Uterus (tissue), 4 donors: ENCODE results near the gene TDRD10. TPM values are rescaled to one million over a fixed set of nuclear protein-coding genes. Genes with fewer than 3 reads are reported as not detected.
"Not testable (repeated sequence)": the region's sequence is repeated elsewhere in the genome, so short reads cannot be mapped to it uniquely, and the experiment has no call there.

Experiments
- DNase-seq, 2 donors: peaks; one replicate each; pipeline ENCODE4 v3.0.0-alpha.2; 2019 to 2020
- H3K27ac ChIP-seq, 2 donors: fragments of 200-600 bp; sonication (generic); 1 replicate in 1 of 2; 2 replicates in 1 of 2; pipeline ENCODE4 v1.5.1; 2016 to 2018
- H3K27me3 ChIP-seq, 2 donors: fragments of 200-600 bp; sonication (generic); one replicate each; pipeline ENCODE4 v1.5.1; 2018 to 2019; ENCODE audit warnings: control low read depth in 1 of 2
- H3K36me3 ChIP-seq, 2 donors: fragments of 200-600 bp; sonication (generic); one replicate each; pipeline ENCODE4 v1.5.1; 2019; ENCODE audit warnings: control low read depth in 1 of 2
- H3K4me1 ChIP-seq, 2 donors: fragments of 200-600 bp; sonication (generic); one replicate each; pipeline ENCODE4 v1.5.1; 2018 to 2019; ENCODE audit warnings: control low read depth in 1 of 2
- H3K4me3 ChIP-seq, 2 donors: fragments of 200-600 bp; sonication (generic); 1 replicate in 1 of 2; 2 replicates in 1 of 2; pipeline ENCODE4 v1.5.1; 2018 to 2019; ENCODE audit warnings: mild to moderate bottlenecking in 1 of 2
- H3K9me3 ChIP-seq, 2 donors: fragments of 200-600 bp; sonication (generic); one replicate each; pipeline ENCODE4 v1.5.1; 2019; ENCODE audit warnings: control low read depth in 1 of 2
- CTCF ChIP-seq, 4 experiments: fragments of 200-600 bp in 2 of 4; fragments of 450-650 bp in 2 of 4; sonication (generic) in 2 of 4; IDR thresholded peaks; one replicate each; pipeline ENCODE4 v1.5.1; 2016 to 2019; ENCODE audit warnings: antibody characterized with exemption in 4 of 4, mild to moderate bottlenecking in 2 of 4, moderate library complexity in 1 of 4
- POLR2A ChIP-seq, 2 donors: fragments of 450-650 bp; IDR thresholded peaks; one replicate each; pipeline ENCODE4 v1.6.1; 2016; ENCODE audit warnings: antibody characterized with exemption in 2 of 2, mild to moderate bottlenecking in 1 of 2, moderate library complexity in 1 of 2
- intact Hi-C: fragments of 100-400 bp; cut with DNase I; formaldehyde crosslinking; loops from one replicate; pipeline ENCODE4 v1.15.1; 2023; ENCODE audit warnings: low total_unique reads
- total RNA-seq, 4 donors: library from RNA; depleted of rRNA in 3 of 4; stranded (reverse); fragments of >200 nt in 3 of 4; gene quantifications; one replicate each; pipeline versions ENCODE4 v1.1.0 to v1.2.4, GENCODE V29; 2014 to 2023
- donor health status: DM: yes; HTN: yes; CAD: no.

Gene TDRD10
- total RNA-seq, 4 donors from 2014 or later: 1.3 to 19.7 (median 6.9) TPM

GRCh38 chr1:154521695-154522094 is 19.7 kb downstream of the TDRD10 start:
- intact Hi-C loops: no loop called here
- H3K27me3 ChIP-seq: no peaks in the 10 kb centered on the region
- TF ChIP-seq CTCF (IDR thresholded peaks at IDR 0.05) (no peak), POLR2A (IDR thresholded peaks at IDR 0.05) (no peak)

DNA sequence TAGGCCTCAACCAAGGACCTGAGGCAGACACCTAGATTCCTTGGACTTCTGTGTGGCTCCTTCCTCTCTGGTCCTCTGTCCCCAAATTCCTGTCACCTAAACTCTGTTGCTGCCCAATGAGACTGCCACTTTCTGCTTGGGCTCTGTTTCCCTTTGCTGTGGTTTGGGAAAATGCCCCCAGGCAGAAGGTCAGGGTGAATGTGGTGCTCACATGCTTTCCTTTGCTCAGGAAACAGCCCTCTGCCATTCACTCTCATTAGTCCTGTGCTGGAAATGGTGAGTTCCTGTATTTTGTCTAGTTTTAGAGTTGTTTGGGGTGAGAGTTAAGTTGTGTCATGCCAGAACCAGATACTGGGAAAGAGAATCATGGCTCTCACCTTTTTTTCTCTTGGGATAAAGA is 22.9 kb downstream of the TDRD10 start:
- Histone ChIP-seq H3K4me3 (no peak overlapping the region), H3K9me3 (no peaks in the 10 kb centered on the region), H3K27ac (no peak overlapping the region), H3K4me1 (no peaks in the 10 kb centered on the region), H3K27me3 (no peaks in the 10 kb centered on the region), H3K36me3 (no peaks in the 10 kb centered on the region)
- intact Hi-C loops: no loop called here
- TF ChIP-seq CTCF (IDR thresholded peaks at IDR 0.05) (no peak), POLR2A (IDR thresholded peaks at IDR 0.05) (no peak)
- DNase-seq: no peak

More at GRCh38 chr1:154521695-154522094, 19.7 kb downstream of the TDRD10 start:
- Histone ChIP-seq H3K9me3 (no peaks in the 10 kb centered on the region), H3K4me3 (no peak overlapping the region), H3K36me3 (no peaks in the 10 kb centered on the region), H3K27ac (no peak overlapping the region), H3K4me1 (no peaks in the 10 kb centered on the region)
- no peak for DNase-seq

GRCh38 chr1:154527192-154527591 is 25.2 kb downstream of the TDRD10 start:
- intact Hi-C loops: no loop called here
- Histone ChIP-seq H3K9me3 (no peaks in the 10 kb centered on the region), H3K4me1 (no peaks in the 10 kb centered on the region), H3K27ac (no peak overlapping the region), H3K36me3 (no peaks in the 10 kb centered on the region), H3K4me3 (no peak overlapping the region), H3K27me3 (no peaks in the 10 kb centered on the region)
- no peak for TF ChIP-seq POLR2A (IDR thresholded peaks at IDR 0.05)
- no peak for TF ChIP-seq CTCF (IDR thresholded peaks at IDR 0.05)
- DNase-seq: no peak

DNA sequence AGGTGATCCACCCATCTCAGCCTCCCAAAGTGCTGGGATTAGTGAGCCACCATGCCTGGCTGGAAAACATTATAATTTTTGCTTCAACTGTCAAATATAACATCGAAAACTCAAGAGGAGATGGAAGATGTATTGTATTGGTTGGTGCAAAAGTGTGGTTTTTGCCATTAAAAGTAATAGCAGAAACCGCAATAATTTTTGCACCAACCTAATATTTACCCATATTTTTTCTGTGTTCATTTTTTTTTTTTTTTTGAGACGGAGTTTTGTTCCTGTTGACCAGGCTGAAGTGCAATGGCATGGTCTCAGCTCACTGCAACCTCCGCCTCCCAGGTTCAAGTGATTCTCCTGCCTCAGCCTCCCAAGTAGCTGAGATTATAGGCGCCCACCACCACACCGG is 27.3 kb downstream of the TDRD10 start:
- intact Hi-C loops: no loop called here
- no peaks in the 10 kb centered on the region for H3K36me3 ChIP-seq
- no peak overlapping the region for H3K27ac ChIP-seq
- H3K9me3 ChIP-seq: no peaks in the 10 kb centered on the region
- H3K4me3 ChIP-seq: no peak overlapping the region
- no peaks in the 10 kb centered on the region for H3K27me3 ChIP-seq
- TF ChIP-seq CTCF (IDR thresholded peaks at IDR 0.05): no peak
- no peak for TF ChIP-seq POLR2A (IDR thresholded peaks at IDR 0.05)
- DNase-seq: no peak
- H3K4me1 ChIP-seq: no peaks in the 10 kb centered on the region

GRCh38 chr1:154531950-154532349 is 29.9 kb downstream of the TDRD10 start:
- H3K4me3 ChIP-seq, H3K27me3 ChIP-seq, H3K27ac ChIP-seq, DNase-seq, H3K4me1 ChIP-seq, H3K36me3 ChIP-seq, intact Hi-C loops, H3K9me3 ChIP-seq: not testable (repeated sequence)
